ENCODE data around the gene SESTD1. TPM values are rescaled to one million over a fixed set of nuclear protein-coding genes. Genes with fewer than 3 reads are reported as not detected.

The SESTD1 gene
- polyA plus RNA-seq, 3 donors, result 25.3 to 44.4 (median 25.3) TPM

GRCh38 chr2:179239195-179239594 lies 25.4 kb downstream of the SESTD1 start:
- H3K4me3 Mint-ChIP-seq, result no peak overlapping the region
- Histone ChIP-seq H4K20me1 (ENCODE audit: insufficient read depth, low read length) (peaks cover 71% of the 10 kb centered on the region), H3K9ac (ENCODE audit: insufficient read depth, low read length, poor library complexity, severe bottlenecking) (no peak overlapping the region), H3K27me3 (ENCODE audit: control insufficient read depth in 2 of 2, insufficient read depth in 2 of 2, low read length in 2 of 2) (no peaks in the 10 kb centered on the region), H3K36me3 (replicated peaks in 1 of 2; ENCODE audit: control insufficient read depth in 1 of 2, insufficient read depth in 2 of 2, low read length in 2 of 2) (no peaks in the 10 kb centered on the region), H3K4me2 (replicated peaks; ENCODE audit: extremely low read depth, low read length, poor library complexity, severe bottlenecking) (no peak overlapping the region), H3K27ac (ENCODE audit: low read depth in 1 of 2, low read length in 2 of 2) (no peak overlapping the region), H3K4me3 (replicated peaks in 1 of 3; ENCODE audit: low read depth in 2 of 3, low read length in 3 of 3) (no peak overlapping the region), H2AFZ (ENCODE audit: insufficient read depth, low read depth, low read length, poor library complexity, severe bottlenecking) (no peak overlapping the region), H3K9me3 (replicated peaks in 1 of 2; ENCODE audit: control insufficient read depth in 1 of 2, insufficient read depth in 1 of 2, low read length in 2 of 2) (no peaks in the 10 kb centered on the region), H3K79me2 (ENCODE audit: insufficient read depth, low read length) (peaks cover 97% of the 10 kb centered on the region), H3K4me1 (ENCODE audit: control insufficient read depth in 1 of 2, insufficient read depth in 2 of 2, low read length in 2 of 2) (peaks cover 17 to 28% of the 10 kb centered on the region in 2 donors)
- peak in 1 of 3 donors; percentile 35 for DNase-seq
- peaks cover 0 to 2% (median under 1%) of the 10 kb centered on the region in 3 donors for H3K27me3 Mint-ChIP-seq (ENCODE audit: low read depth in 3 of 3)
- no peaks in the 10 kb centered on the region for H3K9me3 Mint-ChIP-seq
- no peaks in the 10 kb centered on the region for H3K36me3 Mint-ChIP-seq
- no peak overlapping the region for H3K27ac Mint-ChIP-seq
- intact Hi-C loops (cut with micrococcal nuclease), result no loop called here
- H3K4me1 Mint-ChIP-seq, result peaks cover 61% of the 10 kb centered on the region
- no peak for TF ChIP-seq CTCF (IDR thresholded peaks at IDR 0.05)

- H3K4me3 Mint-ChIP-seq, result no peak overlapping the region
- H3K9me3 Mint-ChIP-seq, result no peaks in the 10 kb centered on the region
- intact Hi-C loops (cut with micrococcal nuclease), result no loop called here
- peaks cover 24 to 40% of the 10 kb centered on the region in 2 donors for H3K4me1 ChIP-seq (ENCODE audit: control insufficient read depth in 1 of 2, insufficient read depth in 2 of 2, low read length in 2 of 2)
- no peak overlapping the region for H3K27ac ChIP-seq (ENCODE audit: low read depth in 1 of 2, low read length in 2 of 2)
- no peaks in the 10 kb centered on the region for H3K9me3 ChIP-seq (replicated peaks in 1 of 2; ENCODE audit: control insufficient read depth in 1 of 2, insufficient read depth in 1 of 2, low read length in 2 of 2)
- no peak for TF ChIP-seq CTCF (IDR thresholded peaks at IDR 0.05)
- H3K79me2 ChIP-seq (ENCODE audit: insufficient read depth, low read length), result peaks cover 97% of the 10 kb centered on the region
- H3K4me3 ChIP-seq (replicated peaks in 1 of 3; ENCODE audit: low read depth in 2 of 3, low read length in 3 of 3), result no peak overlapping the region
- no peak overlapping the region for H3K27ac Mint-ChIP-seq
- peaks cover 68% of the 10 kb centered on the region for H4K20me1 ChIP-seq (ENCODE audit: insufficient read depth, low read length)
- DNase-seq, result no peak
- H3K27me3 ChIP-seq (ENCODE audit: control insufficient read depth in 2 of 2, insufficient read depth in 2 of 2, low read length in 2 of 2), result no peaks in the 10 kb centered on the region
- peaks cover 70% of the 10 kb centered on the region for H3K4me1 Mint-ChIP-seq
- WGBS (ENCODE audit: insufficient coverage), result no CpG with 5 or more reads among the region's 1 CpG
- H3K9ac ChIP-seq (ENCODE audit: insufficient read depth, low read length, poor library complexity, severe bottlenecking), result no peak overlapping the region
- H3K4me2 ChIP-seq (replicated peaks; ENCODE audit: extremely low read depth, low read length, poor library complexity, severe bottlenecking), result no peak overlapping the region
- no peak overlapping the region for H2AFZ ChIP-seq (ENCODE audit: insufficient read depth, low read depth, low read length, poor library complexity, severe bottlenecking)
- H3K36me3 Mint-ChIP-seq, result peaks cover 2 to 5% of the 10 kb centered on the region in 2 donors
- peaks cover 0 to 2% (median 0%) of the 10 kb centered on the region in 3 donors for H3K27me3 Mint-ChIP-seq (ENCODE audit: low read depth in 3 of 3)
- no peaks in the 10 kb centered on the region for H3K36me3 ChIP-seq (replicated peaks in 1 of 2; ENCODE audit: control insufficient read depth in 1 of 2, insufficient read depth in 2 of 2, low read length in 2 of 2)
These were observed 26.6 kb downstream of the SESTD1 start for GRCh38 chr2:179238027-179238426.

Data from CD14-positive monocyte (primary cell).